ENCODE data around the gene CRY2.

Gene CRY2

GRCh38 chr11:45880772-45881570, 33.7 kb downstream of the CRY2 start:
- DNase-seq = no peak

DNA sequence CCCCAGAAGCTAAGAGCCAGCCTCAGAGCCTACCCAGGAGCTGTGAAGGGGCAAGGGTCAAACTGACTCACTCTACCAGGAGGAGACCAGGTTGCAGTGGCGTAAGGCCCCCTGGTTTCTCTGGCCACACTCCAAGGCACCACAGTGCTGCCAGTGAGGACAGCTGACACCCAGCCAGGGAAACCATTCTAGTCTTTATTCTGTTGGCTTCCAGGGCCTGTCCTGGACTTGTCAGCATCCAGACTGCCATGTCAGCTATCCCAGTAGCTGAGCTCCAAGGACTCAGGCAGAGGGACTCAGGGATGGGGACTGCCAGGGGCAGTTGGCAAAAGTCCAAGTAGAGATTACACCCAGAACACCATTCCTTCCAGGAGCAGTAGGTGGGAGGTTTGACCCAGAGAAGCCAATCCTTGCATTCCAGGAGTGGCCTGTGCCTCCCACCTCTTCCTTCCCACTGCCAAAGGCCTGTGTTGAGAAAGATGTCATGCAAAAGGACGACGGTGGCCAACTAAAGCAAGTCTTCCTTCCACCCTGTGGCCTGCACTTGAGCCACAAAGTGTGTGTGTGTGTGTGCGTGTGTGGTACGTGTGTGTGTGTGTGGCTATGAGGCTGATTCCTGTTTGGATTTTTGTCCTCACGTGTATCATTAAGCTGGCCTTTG, 34.6 kb downstream of the CRY2 start:
- DNase-seq = no peak

DNA sequence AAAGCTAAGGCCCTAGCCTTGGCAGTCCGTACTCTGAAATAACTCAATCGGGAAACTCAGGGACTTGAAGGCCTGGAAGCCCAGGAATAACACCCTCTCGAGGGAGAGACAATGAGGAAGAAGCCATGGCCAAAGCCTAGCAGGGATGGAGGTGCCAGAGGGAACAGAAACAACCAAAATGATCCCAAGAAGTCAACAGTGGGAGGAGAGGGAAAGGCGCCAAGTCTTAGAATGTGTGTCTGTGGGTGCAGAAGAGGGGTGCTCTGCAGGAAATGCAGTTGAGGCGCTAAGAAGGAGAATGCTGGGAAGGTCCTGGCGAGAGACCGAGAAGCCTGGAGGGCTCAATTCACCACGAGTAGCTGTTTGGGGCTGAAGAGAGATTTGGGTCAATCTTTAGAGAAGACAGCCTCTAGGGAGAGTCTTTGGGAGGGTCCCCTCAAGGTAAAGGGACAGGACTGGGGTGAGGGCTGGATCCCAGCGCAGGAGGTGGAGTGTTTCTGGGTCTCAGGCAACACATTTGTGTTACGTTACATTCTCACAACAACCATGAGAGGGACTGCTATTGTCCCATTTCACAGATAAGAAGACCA, 37.4 kb downstream of the CRY2 start:
- no peak for DNase-seq

GRCh38 chr11:45885274-45885920, 38.1 kb downstream of the CRY2 start, which contains the start of gene MAPK8IP1:
TSS of gene MAPK8IP1 (plus strand) at chr11:45885651. CDS start at chr11:45885821, 170 bp downstream.
- peak; percentile 83 for DNase-seq

DNA sequence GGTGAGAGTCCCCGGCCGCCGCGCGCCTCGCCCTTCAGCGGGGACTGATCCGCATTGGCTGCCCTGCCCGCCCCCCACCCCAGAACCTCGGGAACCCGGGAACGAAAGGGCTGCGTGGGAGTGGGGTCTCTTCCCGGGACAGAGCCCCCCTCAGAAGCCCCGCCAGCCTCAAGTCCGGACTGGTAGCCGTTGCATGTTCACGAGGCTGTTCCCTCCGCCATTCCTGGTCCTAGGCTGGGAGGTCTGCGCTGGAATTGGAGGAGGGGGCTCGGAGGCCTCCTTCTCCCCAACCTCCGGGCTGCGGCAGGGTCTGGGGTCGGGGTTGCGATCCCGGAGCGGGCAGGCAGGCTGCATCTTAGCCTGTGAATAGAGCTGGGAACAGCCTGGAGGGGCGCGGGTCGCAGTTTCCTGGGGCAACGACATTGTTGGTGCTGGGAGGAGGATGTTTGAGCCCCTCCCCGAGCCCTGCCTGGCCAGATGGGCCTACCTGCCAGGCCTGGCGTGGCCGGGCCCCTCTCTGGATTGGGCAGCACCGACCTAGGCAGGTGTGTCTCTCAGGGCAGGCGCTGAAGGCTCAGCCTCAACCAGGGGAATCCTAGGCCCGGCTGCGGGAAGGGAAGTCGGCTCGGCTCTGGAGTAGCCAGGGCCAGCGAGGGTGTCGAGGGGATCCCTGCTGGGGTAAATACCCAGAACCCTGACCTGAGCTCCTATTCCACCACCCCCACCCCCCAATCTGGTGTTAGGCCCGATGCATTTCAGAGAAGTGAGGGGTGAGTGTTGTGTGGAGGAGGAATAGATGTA, 38.8 kb downstream of the CRY2 start:
- DNase-seq = no peak

- DNase-seq = no peak
Measured at GRCh38 chr11:45886816-45887520, 39.7 kb downstream of the CRY2 start.

GRCh38 chr11:45887587-45887986, 40.3 kb downstream of the CRY2 start:
- DNase-seq = no peak

DNA sequence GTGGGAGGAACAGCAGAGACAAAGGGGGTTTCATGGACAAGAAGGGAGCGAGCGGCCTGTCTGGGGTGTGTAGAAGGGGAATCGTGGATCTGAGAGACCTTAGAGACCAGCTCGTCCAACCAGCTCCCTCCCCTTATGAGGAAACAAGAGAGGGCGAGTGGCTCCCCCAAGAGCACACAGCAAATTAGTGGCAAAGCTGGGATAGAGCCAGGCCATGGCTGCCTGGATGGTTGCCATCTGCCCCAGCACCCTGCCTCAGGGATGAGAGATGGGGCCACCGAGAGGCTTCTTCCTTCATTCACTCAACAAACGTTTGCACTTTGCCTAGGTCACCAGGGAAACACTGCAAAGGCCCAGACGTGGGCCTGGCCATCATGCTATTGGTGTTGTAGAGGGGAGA, 42.3 kb downstream of the CRY2 start:
- no peak for DNase-seq

DNA sequence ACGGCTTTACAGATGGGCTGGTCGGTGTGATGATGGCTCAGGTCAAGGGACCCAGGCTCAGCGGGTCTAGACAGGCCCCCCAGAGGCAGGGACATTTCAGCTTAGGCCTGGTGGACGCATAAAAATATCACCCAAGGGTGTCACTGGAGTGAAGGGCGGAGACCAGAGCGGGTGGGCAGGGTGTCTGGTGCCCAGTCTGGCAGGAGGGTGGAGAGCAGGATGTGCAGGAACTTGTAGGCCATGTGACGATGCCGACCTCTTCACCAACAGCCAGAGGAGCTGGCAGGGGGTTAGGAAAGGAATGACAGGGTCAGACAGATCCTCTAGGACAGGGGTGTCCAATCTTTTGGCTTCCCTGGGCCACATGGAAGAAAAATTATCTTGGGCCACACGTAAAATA, 42.7 kb downstream of the CRY2 start:
- DNase-seq = no peak

GRCh38 chr11:45890886-45891550, 43.7 kb downstream of the CRY2 start:
- DNase-seq = no peak

GRCh38 chr11:45892856-45893255, 45.6 kb downstream of the CRY2 start:
- no peak for DNase-seq

DNA sequence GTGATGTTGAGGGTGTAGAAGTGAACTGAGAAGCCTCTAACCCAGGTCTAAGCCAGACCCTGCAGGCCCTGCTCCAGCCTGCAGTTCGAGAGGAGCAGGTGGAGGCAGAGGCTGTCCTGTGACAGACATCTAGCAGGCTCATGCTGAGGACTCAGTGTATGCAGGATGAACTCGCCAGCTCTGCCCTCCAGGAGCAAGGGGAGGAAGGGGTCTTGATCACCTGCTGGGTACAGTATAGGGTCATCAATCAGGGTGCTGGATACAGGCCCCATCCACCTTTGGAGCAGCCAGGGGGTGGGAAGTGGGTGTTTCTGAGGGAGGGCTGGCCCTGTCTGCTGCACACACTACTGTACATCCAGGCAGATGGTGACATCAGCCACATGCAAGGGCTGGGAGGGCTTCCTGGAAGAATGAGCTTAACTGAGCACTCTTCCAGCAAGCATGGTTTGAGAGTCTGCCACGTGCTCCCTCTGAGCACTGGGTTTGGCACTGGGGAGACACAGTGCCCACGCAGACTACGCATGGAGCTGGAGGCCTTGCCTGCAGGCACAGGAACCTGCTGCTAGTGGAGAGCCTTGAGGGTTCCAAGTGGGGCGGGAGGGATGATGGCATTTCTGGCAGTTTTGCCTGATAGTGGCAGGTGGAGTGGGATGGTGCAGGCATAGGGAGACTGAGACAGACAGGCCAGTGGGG, 47.4 kb downstream of the CRY2 start:
- DNase-seq = no peak

GRCh38 chr11:45895553-45896259, 48.4 kb downstream of the CRY2 start:
- no peak for DNase-seq

- DNase-seq = no peak
Measured at GRCh38 chr11:45896422-45896984, 49.2 kb downstream of the CRY2 start.

DNA sequence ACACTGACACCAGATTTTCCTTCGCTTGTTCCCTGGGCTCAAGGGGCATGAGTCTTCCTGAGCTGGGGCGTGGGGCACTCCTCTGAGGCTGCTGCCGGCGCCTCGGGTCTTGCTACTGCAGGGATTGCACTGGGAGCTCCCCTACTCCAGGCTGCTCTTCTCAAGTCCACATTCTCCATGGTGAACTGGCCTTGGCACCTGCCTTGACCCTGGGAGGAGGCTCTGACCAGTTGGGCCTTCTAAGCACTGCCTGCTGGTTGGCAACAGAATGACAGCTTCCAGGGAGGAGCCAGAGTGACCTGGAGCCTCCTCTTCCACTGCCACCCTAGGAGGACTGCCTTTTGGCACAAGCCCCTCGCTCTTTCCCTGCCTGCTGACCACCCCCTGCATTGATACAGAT, 50.3 kb downstream of the CRY2 start:
- no peak for DNase-seq

DNA sequence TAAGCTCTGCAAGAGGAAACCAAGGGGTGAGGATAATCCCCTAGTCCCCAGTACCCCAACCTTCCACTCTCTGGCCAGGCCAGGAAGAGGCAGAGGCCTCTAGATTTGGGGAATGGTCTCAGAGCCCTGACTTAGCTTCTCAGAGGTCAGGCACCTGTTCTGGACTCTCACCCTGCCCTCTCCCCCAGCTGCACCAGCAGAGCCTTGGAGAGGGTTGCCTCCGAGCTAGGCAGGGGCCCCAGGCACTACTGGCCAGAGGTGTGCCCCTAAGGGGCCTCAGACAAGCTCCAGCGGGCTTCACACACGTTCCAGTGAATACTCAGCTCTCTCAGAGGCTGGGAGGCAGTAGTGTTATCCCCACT, 51.8 kb downstream of the CRY2 start:
- DNase-seq = no peak

- peak; percentile 86 for DNase-seq
Measured at GRCh38 chr11:45899448-45900174, 52.3 kb downstream of the CRY2 start.

- peak; percentile 55 for DNase-seq
Measured at GRCh38 chr11:45900175-45900800, 53.0 kb downstream of the CRY2 start.

All from activated CD8-positive, alpha-beta memory T cell treated with anti-CD3 and anti-CD28 coated beads for 24 hours (primary cell).